ENCODE measurements around the gene KIFAP3.

- TF ChIP-seq POLR2A (IDR thresholded peaks at IDR 0.05) (no peak), CTCF (IDR thresholded peaks at IDR 0.05 in 4 of 5, conservative IDR thresholded peaks at IDR 0.05 in 1 of 5) (peak; percentile 29 to 72 (median 60))
Observed at GRCh38 chr1:169928438-169929209, 145.9 kb downstream of the KIFAP3 start.
